IMR-90 (cell line): ENCODE data around the gene ZNF277. TPM values are rescaled to one million over a fixed set of nuclear protein-coding genes. Genes with fewer than 3 reads are reported as not detected.
A peak's percentile ranks its signal among the peaks of the same experiment; 100 is the strongest.

Source experiments
- ATAC-seq: fragments of 200-7000 bp; cut with Tn5 transposase; 2 replicates; pipeline ENCODE4 v1.9.1; 2020; ENCODE audit warnings: low read depth, mild to moderate bottlenecking, moderate library complexity
- BruUV-seq: library from RNA; stranded (reverse); fragments of 400-500 nt; replicated peaks from 2 replicates; lab custom pipeline; 2021; lab: Mats Ljungman, UMichigan
- CTCF ChIA-PET: fragments of 300-600 bp; formaldehyde crosslinking; extraction: SDS; loops from one replicate; lab custom pipeline; 2021; ENCODE audit warnings: antibody characterized with exemption; lab: Yijun Ruan, JAX
- POLR2A ChIA-PET: fragments of 300-600 bp; sonication (Branson Sonifier 250); formaldehyde crosslinking; loops from one replicate; lab custom pipeline; 2022; ENCODE audit warnings: antibody characterized with exemption; ENCODE audit not compliant: unreplicated experiment; lab: Charles Lee
- DNase-seq: peaks from one replicate; pipeline ENCODE4 v3.0.0; 2013
- H2AFZ ChIP-seq: replicated peaks from 2 replicates; pipeline ENCODE3; 2013; ENCODE audit warnings: low read length, mild to moderate bottlenecking; ENCODE audit not compliant: poor library complexity
- H2AK5ac ChIP-seq: 2 replicates; pipeline ENCODE4 v1.6.1; 2013; ENCODE audit warnings: low read depth, low read length, inconsistent platforms
- H2AK9ac ChIP-seq: replicated peaks from 2 replicates; pipeline ENCODE3; 2013; ENCODE audit warnings: mild to moderate bottlenecking, low read depth, low read length, moderate library complexity; ENCODE audit not compliant: poor library complexity
- H2BK120ac ChIP-seq: 2 replicates; pipeline ENCODE4 v1.6.1; 2013; ENCODE audit warnings: low read depth, low read length, inconsistent platforms
- H2BK15ac ChIP-seq: 3 replicates; pipeline ENCODE4 v1.6.1; 2013; ENCODE audit warnings: low read depth, low read length, inconsistent platforms
- H2BK20ac ChIP-seq: 2 replicates; pipeline ENCODE4 v1.6.1; 2013; ENCODE audit warnings: low read depth, mild to moderate bottlenecking, inconsistent platforms, low read length, moderate library complexity
- H2BK5ac ChIP-seq: 2 replicates; pipeline ENCODE4 v1.6.1; 2013; ENCODE audit warnings: mild to moderate bottlenecking, low read depth, low read length, inconsistent platforms; ENCODE audit not compliant: poor library complexity, severe bottlenecking
- H3K14ac ChIP-seq: replicated peaks from 2 replicates; pipeline ENCODE4 v1.6.1; 2013; ENCODE audit warnings: low read depth, low read length, inconsistent platforms
- H3K18ac ChIP-seq: 2 replicates; pipeline ENCODE4 v1.6.1; 2013; ENCODE audit warnings: low read depth, low read length, control low read depth
- H3K23ac ChIP-seq: 2 replicates; pipeline ENCODE4 v1.6.1; 2013; ENCODE audit warnings: low read depth, low read length, inconsistent platforms
- H3K27ac ChIP-seq: 2 replicates; pipeline ENCODE4 v1.5.1; 2013; ENCODE audit warnings: mild to moderate bottlenecking, control low read depth, low read length; ENCODE audit not compliant: insufficient read depth
- H3K27me3 ChIP-seq: 2 replicates; pipeline ENCODE4 v1.6.1; 2013; ENCODE audit warnings: low read length; ENCODE audit not compliant: control insufficient read depth, insufficient read depth
- H3K36me3 ChIP-seq: 2 replicates; pipeline ENCODE4 v1.6.1; 2013; ENCODE audit warnings: low read length, mixed read lengths; ENCODE audit not compliant: control insufficient read depth, insufficient read depth
- H3K4ac ChIP-seq: 2 replicates; pipeline ENCODE4 v1.6.1; 2013; ENCODE audit warnings: low read depth, low read length, inconsistent platforms
- H3K4me1 ChIP-seq: 2 replicates; pipeline ENCODE4 v1.6.1; 2013; ENCODE audit warnings: low read length, mixed read lengths; ENCODE audit not compliant: control insufficient read depth, insufficient read depth
- H3K4me2 ChIP-seq: 2 replicates; pipeline ENCODE4 v1.6.1; 2013; ENCODE audit warnings: low read depth, mild to moderate bottlenecking, control low read depth, low read length, moderate library complexity
- H3K4me3 ChIP-seq: 2 replicates; pipeline ENCODE4 v1.5.1; 2013; ENCODE audit warnings: low read depth, mild to moderate bottlenecking, control low read depth, low read length, moderate library complexity; ENCODE audit not compliant: insufficient read depth
- H3K56ac ChIP-seq: 2 replicates; pipeline ENCODE4 v1.6.1; 2013; ENCODE audit warnings: low read length, inconsistent platforms; ENCODE audit not compliant: insufficient read depth; ENCODE audit errors: extremely low read depth
- H3K79me1 ChIP-seq, 2 experiments: 2 replicates each; pipeline ENCODE4 v1.6.1; 2013; ENCODE audit warnings: low read length in 2 of 2, inconsistent platforms in 1 of 2, low read depth in 1 of 2
- H3K9ac ChIP-seq: 2 replicates; pipeline ENCODE4 v1.6.1; 2013; ENCODE audit warnings: low read depth, low read length, control low read depth
- H3K9me1 ChIP-seq: 2 replicates; pipeline ENCODE4 v1.6.1; 2013; ENCODE audit warnings: low read length, inconsistent platforms; ENCODE audit not compliant: insufficient read depth
- H3K9me3 ChIP-seq: 2 replicates; pipeline ENCODE4 v1.6.1; 2013; ENCODE audit warnings: low read length; ENCODE audit not compliant: control insufficient read depth, insufficient read depth
- H4K20me1 ChIP-seq: 2 replicates; pipeline ENCODE4 v1.6.1; 2013; ENCODE audit warnings: low read length, inconsistent platforms; ENCODE audit not compliant: insufficient read depth
- H4K5ac ChIP-seq: 2 replicates; pipeline ENCODE4 v1.6.1; 2013; ENCODE audit warnings: mild to moderate bottlenecking, low read depth, low read length, control low read depth
- H4K8ac ChIP-seq, 2 experiments: 2 replicates each; pipeline ENCODE4 v1.6.1; 2013; ENCODE audit warnings: low read depth in 2 of 2, low read length in 2 of 2, control low read depth in 1 of 2, inconsistent platforms in 1 of 2
- H4K91ac ChIP-seq: 2 replicates; pipeline ENCODE4 v1.6.1; 2013; ENCODE audit warnings: low read depth, low read length, inconsistent platforms; ENCODE audit not compliant: insufficient read depth
- BHLHE40 ChIP-seq: fragments of 150-350 bp; IDR thresholded peaks from 2 replicates; pipeline ENCODE4 v1.6.1; 2016; ENCODE audit warnings: mild to moderate bottlenecking, low read depth, low read length
- CHD1 ChIP-seq: IDR thresholded peaks from 2 replicates; pipeline ENCODE4 v1.6.1; 2012; ENCODE audit warnings: low read depth, low read length, improper control_type of control experiment
- RCOR1 ChIP-seq: IDR thresholded peaks from 2 replicates; pipeline ENCODE4 v1.6.1; 2012; ENCODE audit warnings: mild to moderate bottlenecking, low read length, improper control_type of control experiment; ENCODE audit not compliant: insufficient replicate concordance
- SMC3 ChIP-seq: fragments of 150-350 bp; IDR thresholded peaks from 2 replicates; pipeline ENCODE4 v1.6.1; 2016; ENCODE audit warnings: low read depth, mild to moderate bottlenecking, antibody characterized with exemption, low read length, moderate library complexity
- WGBS, 2 experiments: methylation state at CpG; one replicate each; pipeline versions ENCODE4 v1.1.5 to v1.1.7; 2013; ENCODE audit warnings: missing lambda C conversion rate in 2 of 2; ENCODE audit not compliant: insufficient read length in 1 of 2; ENCODE audit errors: extremely low coverage in 2 of 2; 5-methylcytosine and 5-hydroxymethylcytosine counted together
- dilution Hi-C: fragments of 300-500 bp; cut with HindIII; formaldehyde crosslinking; loops from one replicate; pipeline ENCODE4 v1.14.3; 2018; ENCODE audit warnings: low sequenced_read_pairs; ENCODE audit not compliant: unreplicated experiment
- in situ Hi-C: fragments of 300-500 bp; cut with MboI; formaldehyde crosslinking; loops from 3 replicates; pipeline ENCODE4 v1.14.3; 2019; ENCODE audit warnings: low sequenced_read_pairs, inconsistent platforms, mixed read lengths
- intact Hi-C: fragments of 100-400 bp; cut with micrococcal nuclease; formaldehyde crosslinking; loops from 2 replicates; pipeline ENCODE4 v1.10.0; 2022
- polyA plus RNA-seq, 3 experiments: library from polyadenylated mRNA; depleted of rRNA; stranded (reverse); fragments of >200 nt; gene quantifications; 2 replicates each; pipeline ENCODE4 v1.2.3, GENCODE V29; 2012; ENCODE audit warnings: low replicate concordance in 1 of 3
- total RNA-seq: library from RNA; depleted of rRNA; stranded (reverse); fragments of >200 nt; gene quantifications from 2 replicates; pipeline ENCODE4 v1.2.3, GENCODE V29; 2012
- TF ChIP-seq, protein P1 (sequence below): fragments of 150-350 bp; IDR thresholded peaks from 2 replicates; pipeline ENCODE4 v1.6.1; 2016; ENCODE audit warnings: low read depth, mild to moderate bottlenecking, low read length, moderate library complexity, borderline replicate concordance

The ZNF277 gene
- total and polyA plus RNA-seq, 2 of the 4 experiments (the other 2 are of a cell fraction) = 7.3 to 21.3 TPM

GRCh38 chr7:112204499-112205342 is 1.8 kb upstream of the ZNF277 start:
- peak overlapping the region; percentile 96 for H3K23ac ChIP-seq
- no peaks in the 10 kb centered on the region for H3K27me3 ChIP-seq
- POLR2A ChIA-PET = no interaction called here
- H3K27ac ChIP-seq = peak overlapping the region; percentile 62
- CTCF ChIA-PET = interaction anchor here (0.9 to 1.2 kb wide), 3 partner anchors 10 to 448 kb away, joined by 3 read pairs; no protein-coding TSS in a partner anchor
- WGBS, 2 experiments = no CpG with 5 or more reads among the region's 14 CpGs
- TSS peak; percentile 10 for BruUV-seq
- peaks cover 30 to 52% of the 10 kb centered on the region in 2 experiments for H3K79me1 ChIP-seq
- H2AFZ ChIP-seq = peak overlapping the region; percentile 95
- peak overlapping the region; percentile 69; the same call in 2 of the 3 replicates for H2BK15ac ChIP-seq
- no peaks in the 10 kb centered on the region for H3K9me1 ChIP-seq
- ATAC-seq (no peak), DNase-seq (no peak)
- peak overlapping the region; percentile 76 for H3K4ac ChIP-seq
- peak overlapping the region; percentile 1; the same call in 1 of the 2 replicates for H2AK5ac ChIP-seq
- peak overlapping the region; percentile 72 for H3K18ac ChIP-seq
- intact Hi-C loops = loop anchor here (1.0 to 10.0 kb wide), 7 partner anchors 62 to 441 kb away; no protein-coding TSS in a partner anchor
- H2BK5ac ChIP-seq = peak overlapping the region; percentile 65
- peak overlapping the region; percentile 71 for H3K4me3 ChIP-seq
- H2BK120ac ChIP-seq = peak overlapping the region; percentile 69
- peak overlapping the region; percentile 77 for H3K9ac ChIP-seq
- peak overlapping the region; percentile 45 for H4K5ac ChIP-seq
- in situ Hi-C loops = loop anchor here (10.0 to 25.0 kb wide), 2 partner anchors 210 to 442 kb away; no protein-coding TSS in a partner anchor
- H3K14ac ChIP-seq = peak overlapping the region; percentile 47
- H3K4me1 ChIP-seq = no peaks in the 10 kb centered on the region
- H3K9me3 ChIP-seq = no peaks in the 10 kb centered on the region
- no peaks in the 10 kb centered on the region for H3K36me3 ChIP-seq
- H4K91ac ChIP-seq = peak overlapping the region; percentile 38
- H4K20me1 ChIP-seq = no peaks in the 10 kb centered on the region
- peak overlapping the region; percentile 98 for H3K4me2 ChIP-seq
- dilution Hi-C loops = no loop called here
- peak overlapping the region; percentile 13 to 73; a peak in 3 of 4 replicates for H4K8ac ChIP-seq
- TF ChIP-seq RCOR1 (no peak), SMC3 (no peak), BHLHE40 (no peak), CHD1 (no peak)
- TF ChIP-seq, protein P1, sequence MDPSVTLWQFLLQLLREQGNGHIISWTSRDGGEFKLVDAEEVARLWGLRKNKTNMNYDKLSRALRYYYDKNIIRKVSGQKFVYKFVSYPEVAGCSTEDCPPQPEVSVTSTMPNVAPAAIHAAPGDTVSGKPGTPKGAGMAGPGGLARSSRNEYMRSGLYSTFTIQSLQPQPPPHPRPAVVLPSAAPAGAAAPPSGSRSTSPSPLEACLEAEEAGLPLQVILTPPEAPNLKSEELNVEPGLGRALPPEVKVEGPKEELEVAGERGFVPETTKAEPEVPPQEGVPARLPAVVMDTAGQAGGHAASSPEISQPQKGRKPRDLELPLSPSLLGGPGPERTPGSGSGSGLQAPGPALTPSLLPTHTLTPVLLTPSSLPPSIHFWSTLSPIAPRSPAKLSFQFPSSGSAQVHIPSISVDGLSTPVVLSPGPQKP = no peak
- H2BK20ac ChIP-seq = peak overlapping the region; percentile 31
- peak overlapping the region; percentile 69 for H3K56ac ChIP-seq
- H2AK9ac ChIP-seq = peak overlapping the region; percentile 92
